Skeletal muscle satellite cell (primary cell): ENCODE data around the gene DDIT4.

Experiments
- H3K27me3 ChIP-seq: 2 replicates; pipeline ENCODE4 v1.7.0; 2013; ENCODE audit warnings: low read length; ENCODE audit not compliant: control insufficient read depth, insufficient read depth
- H3K36me3 ChIP-seq: 2 replicates; pipeline ENCODE4 v1.7.0; 2013; ENCODE audit warnings: mild to moderate bottlenecking, control low read depth, low read length; ENCODE audit not compliant: insufficient read depth
- H3K4me1 ChIP-seq: 2 replicates; pipeline ENCODE4 v1.7.0; 2013; ENCODE audit warnings: low read length; ENCODE audit not compliant: control insufficient read depth, insufficient read depth
- H3K4me2 ChIP-seq: 2 replicates; pipeline ENCODE4 v1.7.0; 2013; ENCODE audit warnings: mild to moderate bottlenecking, low read length
- H3K4me3 ChIP-seq: 2 replicates; pipeline ENCODE4 v1.7.0; 2013; ENCODE audit warnings: low read length
- H3K9ac ChIP-seq: 2 replicates; pipeline ENCODE4 v1.7.0; 2013; ENCODE audit warnings: mild to moderate bottlenecking, low read depth, low read length, moderate library complexity
- H3K9me3 ChIP-seq: replicated peaks from 2 replicates; pipeline ENCODE4 v1.7.0; 2013; ENCODE audit warnings: mild to moderate bottlenecking, control low read depth, low read length

Gene DDIT4

GRCh38 chr10:72316748-72317435, 43.2 kb downstream of the DDIT4 start:
- Histone ChIP-seq H3K9ac (no peak overlapping the region), H3K27me3 (no peaks in the 10 kb centered on the region), H3K9me3 (no peaks in the 10 kb centered on the region), H3K4me2 (no peak overlapping the region), H3K36me3 (no peaks in the 10 kb centered on the region), H3K4me3 (no peak overlapping the region), H3K4me1 (peaks cover 46% of the 10 kb centered on the region)

GRCh38 chr10:72318418-72319262, 44.9 kb downstream of the DDIT4 start:
- Histone ChIP-seq H3K4me2 (peak overlapping the region; percentile 79), H3K4me1 (peaks cover 55% of the 10 kb centered on the region), H3K27me3 (no peaks in the 10 kb centered on the region), H3K9me3 (no peaks in the 10 kb centered on the region), H3K4me3 (peak overlapping the region; percentile 51), H3K36me3 (no peaks in the 10 kb centered on the region), H3K9ac (peak overlapping the region; percentile 75)

GRCh38 chr10:72319416-72320254, 45.9 kb downstream of the DDIT4 start:
- Histone ChIP-seq H3K9ac (peak overlapping the region; percentile 75), H3K27me3 (no peaks in the 10 kb centered on the region), H3K4me1 (peaks cover 61% of the 10 kb centered on the region), H3K4me3 (peak overlapping the region; percentile 59), H3K4me2 (peak overlapping the region; percentile 79), H3K36me3 (no peaks in the 10 kb centered on the region), H3K9me3 (no peaks in the 10 kb centered on the region)

- Histone ChIP-seq H3K36me3 (no peaks in the 10 kb centered on the region), H3K9ac (peak overlapping the region; percentile 75), H3K4me3 (no peak overlapping the region), H3K9me3 (no peaks in the 10 kb centered on the region), H3K4me1 (peaks cover 63% of the 10 kb centered on the region), H3K4me2 (peak overlapping the region; percentile 79), H3K27me3 (no peaks in the 10 kb centered on the region)
These were observed 47.0 kb downstream of the DDIT4 start for GRCh38 chr10:72320676-72321247.

- H3K9ac ChIP-seq = peak overlapping the region; percentile 61
- no peak overlapping the region for H3K4me3 ChIP-seq
These were observed 47.7 kb downstream of the DDIT4 start for GRCh38 chr10:72321248-72322029.

GRCh38 chr10:72322030-72322279, 48.2 kb downstream of the DDIT4 start:
- H3K4me3 ChIP-seq = no peak overlapping the region
- H3K36me3 ChIP-seq = no peaks in the 10 kb centered on the region
- no peak overlapping the region for H3K4me2 ChIP-seq
- H3K9ac ChIP-seq = no peak overlapping the region
- H3K4me1 ChIP-seq = peaks cover 59% of the 10 kb centered on the region
- H3K9me3 ChIP-seq = no peaks in the 10 kb centered on the region
- H3K27me3 ChIP-seq = no peaks in the 10 kb centered on the region

More at GRCh38 chr10:72321248-72322029, 47.7 kb downstream of the DDIT4 start:
- Histone ChIP-seq H3K4me2 (peak overlapping the region; percentile 79), H3K36me3 (no peaks in the 10 kb centered on the region), H3K9me3 (no peaks in the 10 kb centered on the region), H3K4me1 (peaks cover 59% of the 10 kb centered on the region), H3K27me3 (no peaks in the 10 kb centered on the region)

- no peak overlapping the region for H3K9ac ChIP-seq
- H3K4me1 ChIP-seq = peaks cover 59% of the 10 kb centered on the region
- no peak overlapping the region for H3K4me3 ChIP-seq
These were observed 48.7 kb downstream of the DDIT4 start for GRCh38 chr10:72322280-72323058.

GRCh38 chr10:72323108-72323749, 49.5 kb downstream of the DDIT4 start:
- H3K4me3 ChIP-seq = no peak overlapping the region
- no peak overlapping the region for H3K4me2 ChIP-seq
- H3K4me1 ChIP-seq = peaks cover 65% of the 10 kb centered on the region
- no peaks in the 10 kb centered on the region for H3K9me3 ChIP-seq
- H3K9ac ChIP-seq = no peak overlapping the region
- no peaks in the 10 kb centered on the region for H3K27me3 ChIP-seq
- no peaks in the 10 kb centered on the region for H3K36me3 ChIP-seq

More at GRCh38 chr10:72322280-72323058, 48.7 kb downstream of the DDIT4 start:
- Histone ChIP-seq H3K36me3 (no peaks in the 10 kb centered on the region), H3K4me2 (no peak overlapping the region), H3K27me3 (no peaks in the 10 kb centered on the region), H3K9me3 (no peaks in the 10 kb centered on the region)

GRCh38 chr10:72323771-72324191, 50.1 kb downstream of the DDIT4 start:
- Histone ChIP-seq H3K4me2 (no peak overlapping the region), H3K36me3 (no peaks in the 10 kb centered on the region), H3K9me3 (no peaks in the 10 kb centered on the region), H3K4me1 (peaks cover 67% of the 10 kb centered on the region), H3K4me3 (no peak overlapping the region), H3K27me3 (no peaks in the 10 kb centered on the region), H3K9ac (no peak overlapping the region)
